H1 (cell line): ENCODE measurements around the gene ATL3. TPM values are rescaled to one million over a fixed set of nuclear protein-coding genes. Genes with fewer than 3 reads are reported as not detected.

Source experiments
- CTCF ChIA-PET: fragments of 300-600 bp; sonication (Branson Sonifier 250); formaldehyde crosslinking; loops from one replicate; lab custom pipeline; 2021; ENCODE audit not compliant: partially characterized antibody; lab: Charles Lee
- POLR2A ChIA-PET: fragments of 300-600 bp; sonication (Branson Sonifier 250); formaldehyde crosslinking; loops from one replicate; lab custom pipeline; 2021; ENCODE audit warnings: inconsistent platforms; ENCODE audit not compliant: partially characterized antibody; lab: Charles Lee
- DNase-seq, 2 experiments: peaks; one replicate each; pipeline versions ENCODE4 v3.0.0 to v3.0.0-alpha.2; 2010 to 2022; ENCODE audit warnings: low spot score in 2 of 2, low read depth in 1 of 2, mixed read lengths in 1 of 2
- FAIRE-seq: peaks from 2 replicates; lab custom pipeline; 2011; peaks lifted over from hg19 to GRCh38; lab: Jason Lieb, UNC
- H2AFZ ChIP-seq: 2 replicates; pipeline ENCODE4 v1.8.1; 2012; ENCODE audit warnings: low read length, inconsistent platforms
- H2AK5ac ChIP-seq: 2 replicates; pipeline ENCODE4 v1.6.1; 2013; ENCODE audit warnings: low read depth, low read length
- H2BK120ac ChIP-seq: replicated peaks from 2 replicates; pipeline ENCODE3; 2013; ENCODE audit warnings: low read depth, low read length, inconsistent platforms
- H2BK12ac ChIP-seq: 2 replicates; pipeline ENCODE4 v1.6.1; 2013; ENCODE audit warnings: low read depth, low read length
- H2BK15ac ChIP-seq: 2 replicates; pipeline ENCODE4 v1.6.1; 2013; ENCODE audit warnings: low read length
- H2BK20ac ChIP-seq: 2 replicates; pipeline ENCODE4 v1.6.1; 2013; ENCODE audit warnings: low read length
- H2BK5ac ChIP-seq: 2 replicates; pipeline ENCODE4 v1.6.1; 2013; ENCODE audit warnings: low read depth, low read length
- H3K14ac ChIP-seq: 2 replicates; pipeline ENCODE4 v1.6.1; 2013; ENCODE audit warnings: inconsistent platforms; ENCODE audit not compliant: insufficient read length
- H3K18ac ChIP-seq: 2 replicates; pipeline ENCODE4 v1.6.1; 2013; ENCODE audit warnings: low read length; ENCODE audit errors: extremely low read depth
- H3K23ac ChIP-seq: 2 replicates; pipeline ENCODE4 v1.6.1; 2013; ENCODE audit warnings: inconsistent platforms; ENCODE audit not compliant: insufficient read length
- H3K23me2 ChIP-seq: 2 replicates; pipeline ENCODE4 v1.6.1; 2013; ENCODE audit warnings: low read depth, low read length
- H3K27ac ChIP-seq: 2 replicates; pipeline ENCODE4 v1.6.1; 2011; ENCODE audit warnings: low read depth, low read length, inconsistent platforms
- H3K27me3 ChIP-seq, 4 experiments: replicated peaks in 1 of 4; 1 replicate in 1 of 4; 2 replicates in 3 of 4; pipeline versions ENCODE4 v1.6.1 to v1.8.1; 2011 to 2013; ENCODE audit warnings: low read length in 3 of 4, mild to moderate bottlenecking in 3 of 4, inconsistent platforms in 2 of 4, mixed read lengths in 2 of 4, moderate library complexity in 1 of 4; ENCODE audit not compliant: control insufficient read depth in 3 of 4, insufficient read depth in 3 of 4; ENCODE audit errors: extremely low read depth in 1 of 4
- H3K36me3 ChIP-seq, 4 experiments: 2 replicates each; pipeline versions ENCODE4 v1.6.1 to v1.8.1; 2011 to 2013; ENCODE audit warnings: mild to moderate bottlenecking in 4 of 4, low read length in 3 of 4, moderate library complexity in 2 of 4, control low read depth in 1 of 4, inconsistent platforms in 1 of 4; ENCODE audit not compliant: insufficient read depth in 4 of 4, control insufficient read depth in 2 of 4
- H3K4ac ChIP-seq: replicated peaks from 2 replicates; pipeline ENCODE3; 2013; ENCODE audit warnings: low read length, low read depth, mixed read lengths, inconsistent platforms; ENCODE audit not compliant: insufficient read length
- H3K4me1 ChIP-seq, 4 experiments: replicated peaks in 1 of 4; 1 replicate in 1 of 4; 2 replicates in 3 of 4; pipeline versions ENCODE4 v1.6.1 to v1.8.1; 2011 to 2013; ENCODE audit warnings: low read length in 3 of 4, inconsistent platforms in 2 of 4, mixed read lengths in 1 of 4; ENCODE audit not compliant: insufficient read depth in 4 of 4, control insufficient read depth in 3 of 4
- H3K4me2 ChIP-seq, 2 experiments: 2 replicates each; pipeline versions ENCODE4 v1.6.1 to v1.8.1; 2011 to 2013; ENCODE audit warnings: low read depth in 2 of 2, low read length in 2 of 2, control low read depth in 1 of 2, inconsistent platforms in 1 of 2, mild to moderate bottlenecking in 1 of 2; ENCODE audit not compliant: insufficient read depth in 1 of 2
- H3K4me3 ChIP-seq, 4 experiments: fragments of 200-600, 300-600 bp in 1 of 4; sonication (generic), shearing (Covaris generic), sonication (Bioruptor Twin) in 1 of 4; 2 replicates each; pipeline versions ENCODE4 v1.5.1 to v1.8.1; 2011 to 2016; ENCODE audit warnings: low read length in 4 of 4, low read depth in 3 of 4, control low read depth in 2 of 4, inconsistent platforms in 2 of 4, mild to moderate bottlenecking in 2 of 4, mixed read lengths in 1 of 4, moderate library complexity in 1 of 4; ENCODE audit not compliant: insufficient read depth in 2 of 4; ENCODE audit errors: extremely low read depth in 1 of 4
- H3K56ac ChIP-seq: replicated peaks from 2 replicates; pipeline ENCODE3; 2013; ENCODE audit warnings: low read depth, mild to moderate bottlenecking, mixed read lengths, low read length, inconsistent platforms; ENCODE audit not compliant: insufficient read length
- H3K79me1 ChIP-seq: 2 replicates; pipeline ENCODE4 v1.6.1; 2013; ENCODE audit warnings: low read depth, low read length, control low read depth
- H3K79me2 ChIP-seq, 2 experiments: 2 replicates each; pipeline versions ENCODE4 v1.6.1 to v1.8.1; 2012 to 2013; ENCODE audit warnings: low read length in 2 of 2, mild to moderate bottlenecking in 2 of 2, inconsistent platforms in 1 of 2; ENCODE audit not compliant: insufficient read depth in 2 of 2, control insufficient read depth in 1 of 2
- H3K9ac ChIP-seq, 4 experiments: replicated peaks in 1 of 4; 1 replicate in 1 of 4; 2 replicates in 3 of 4; pipeline versions ENCODE4 v1.6.1 to v1.8.1; 2011 to 2013; ENCODE audit warnings: low read depth in 3 of 4, low read length in 3 of 4, control low read depth in 2 of 4, mild to moderate bottlenecking in 2 of 4, moderate library complexity in 2 of 4, inconsistent platforms in 1 of 4; ENCODE audit errors: extremely low read depth in 1 of 4
- H3K9me3 ChIP-seq, 2 experiments: 2 replicates each; pipeline versions ENCODE4 v1.6.1 to v1.8.1; 2012 to 2013; ENCODE audit warnings: mild to moderate bottlenecking in 2 of 2, moderate library complexity in 2 of 2, control low read depth in 1 of 2, inconsistent platforms in 1 of 2, low read depth in 1 of 2, low read length in 1 of 2, mixed read lengths in 1 of 2; ENCODE audit not compliant: insufficient read depth in 2 of 2
- H4K20me1 ChIP-seq, 2 experiments: replicated peaks in 1 of 2; 2 replicates each; pipeline versions ENCODE3 to v1.8.1; 2011 to 2013; ENCODE audit warnings: inconsistent platforms in 2 of 2, low read length in 2 of 2, mild to moderate bottlenecking in 1 of 2; ENCODE audit not compliant: insufficient read depth in 2 of 2, control insufficient read depth in 1 of 2
- H4K5ac ChIP-seq: 2 replicates; pipeline ENCODE4 v1.6.1; 2013; ENCODE audit warnings: low read length, low read depth, mixed read lengths, inconsistent platforms; ENCODE audit not compliant: insufficient read length
- H4K8ac ChIP-seq: 2 replicates; pipeline ENCODE4 v1.8.0; 2013; ENCODE audit warnings: mild to moderate bottlenecking, moderate library complexity, low read length, inconsistent platforms; ENCODE audit not compliant: insufficient read depth; ENCODE audit errors: extremely low read depth
- H4K91ac ChIP-seq: replicated peaks from 2 replicates; pipeline ENCODE3; 2013; ENCODE audit warnings: low read length, mixed read lengths, inconsistent platforms; ENCODE audit not compliant: insufficient read length
- CHD2 ChIP-seq: IDR thresholded peaks from 2 replicates; pipeline ENCODE4 v1.6.1; 2012; ENCODE audit warnings: low read length, improper control_type of control experiment
- GABPA ChIP-seq: IDR thresholded peaks from 2 replicates; pipeline ENCODE4 v1.6.1; 2011; ENCODE audit warnings: mild to moderate bottlenecking, low read length, moderate library complexity, borderline replicate concordance; ENCODE audit not compliant: insufficient read depth
- KDM5A ChIP-seq: fragments of 200-600 bp; IDR thresholded peaks from 2 replicates; pipeline ENCODE4 v1.7.1; 2012; ENCODE audit warnings: mild to moderate bottlenecking, low read length, inconsistent platforms, mixed read lengths
- NANOG ChIP-seq: IDR thresholded peaks from 2 replicates; pipeline ENCODE4 v1.6.1; 2011; ENCODE audit warnings: low read length, low read depth, mild to moderate bottlenecking, inconsistent platforms; ENCODE audit not compliant: insufficient read depth, poor library complexity, severe bottlenecking
- SAP30 ChIP-seq: fragments of 300-600 bp; sonication (generic); IDR thresholded peaks from 2 replicates; pipeline ENCODE4 v1.7.1; 2012; ENCODE audit warnings: low read length, moderate library complexity, mild to moderate bottlenecking, inconsistent platforms; ENCODE audit not compliant: insufficient read depth, insufficient replicate concordance
- WGBS, 2 experiments: shearing (Covaris generic) in 1 of 2; methylation state at CpG; one replicate each; pipeline versions ENCODE4 v1.1.6 to v1.1.7; 2013 to 2015; ENCODE audit warnings: low lambda C conversion rate in 2 of 2, mixed read lengths in 2 of 2, inconsistent platforms in 1 of 2, low coverage in 1 of 2, missing lambda C conversion rate in 1 of 2; ENCODE audit not compliant: insufficient replicate concordance in 2 of 2, insufficient coverage in 1 of 2, insufficient read length in 1 of 2; ENCODE audit errors: extremely low coverage in 1 of 2, missing lambda C conversion rate in 1 of 2; 5-methylcytosine and 5-hydroxymethylcytosine counted together
- polyA plus RNA-seq, 7 experiments: library from polyadenylated mRNA; depleted of rRNA in 3 of 7; stranded (reverse) in 5 of 7; unstranded in 2 of 7; fragments of >200 nt in 5 of 7; fragments of 200-250 nt in 2 of 7; gene quantifications; 1 replicate in 5 of 7; 2 replicates in 1 of 7; 4 replicates in 1 of 7; pipeline versions ENCODE4 v1.2.1 to v1.2.3, GENCODE V29; 2011 to 2013; ENCODE audit warnings: missing spikeins in 2 of 7, mixed read lengths in 2 of 7
- total RNA-seq: library from RNA; stranded (reverse); fragmentation: NEBNext Ultra II Directional; extraction: Animal tissue kit (Norgen Biotek cat#: 25700); gene quantifications from 2 replicates; pipeline ENCODE4 v1.2.1, GENCODE V29; 2021

ATL3 gene
- total and polyA plus RNA-seq, 2 of the 8 experiments (the other 6 are each of a cell fraction or from before 2014, with no cell fraction given), result 7.8 to 24.5 TPM

DNA sequence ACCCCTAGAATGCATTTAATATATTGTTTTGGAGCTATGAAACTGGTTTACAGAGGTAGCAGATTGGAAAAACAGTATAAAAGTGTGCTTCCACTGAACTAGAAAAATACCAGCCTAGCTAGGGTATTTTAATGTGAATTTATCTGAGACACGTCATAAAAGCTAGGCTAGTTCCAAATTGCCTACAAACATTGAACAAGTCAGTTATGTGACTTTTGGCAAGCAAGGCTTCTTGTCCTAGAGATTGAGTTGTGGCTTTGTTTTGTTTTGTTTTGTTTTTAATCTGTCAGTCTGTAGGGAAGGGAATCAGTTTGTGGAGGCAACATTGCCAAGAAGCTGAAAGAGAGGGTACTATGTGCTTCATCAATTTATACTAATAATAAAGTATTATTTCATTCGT lies 34.4 kb upstream of the ATL3 start:
- no peaks in the 10 kb centered on the region for H3K9me3 ChIP-seq
- no peaks in the 10 kb centered on the region; a peak in 1 of 8 replicates for H3K36me3 ChIP-seq
- no peak overlapping the region for H3K4me2 ChIP-seq
- H3K23me2 ChIP-seq, result no peaks in the 10 kb centered on the region
- no peak overlapping the region for H3K23ac ChIP-seq
- H3K4ac ChIP-seq, result no peak overlapping the region
- DNase-seq, result no peak
- no peak for TF ChIP-seq SAP30
- TF ChIP-seq NANOG, result no peak
- no peak for TF ChIP-seq GABPA
- no peak for TF ChIP-seq CHD2
- no peak for TF ChIP-seq KDM5A
- no peak overlapping the region for H2AK5ac ChIP-seq
- 84% methylated on average over 2 of the region's 2 CpGs; no CpG with 5 or more reads in 1 of the 2 experiments for WGBS, 2 experiments
- H3K9ac ChIP-seq, result no peak overlapping the region
- H4K20me1 ChIP-seq, result peaks cover 9% of the 10 kb centered on the region in 2 experiments
- no peaks in the 10 kb centered on the region for H3K4me1 ChIP-seq
- FAIRE-seq, result no peak
- no peaks in the 10 kb centered on the region for H3K27me3 ChIP-seq
- peaks cover 5 to 91% of the 10 kb centered on the region in 2 experiments for H3K79me2 ChIP-seq
- H2BK5ac ChIP-seq, result no peak overlapping the region
- no peak overlapping the region for H2BK15ac ChIP-seq
- H4K5ac ChIP-seq, result no peak overlapping the region
- no peaks in the 10 kb centered on the region; the same call in 1 of the 2 replicates for H3K79me1 ChIP-seq
- no peak overlapping the region for H2AFZ ChIP-seq
- H3K27ac ChIP-seq, result no peak overlapping the region
- H3K18ac ChIP-seq, result no peak overlapping the region
- CTCF ChIA-PET, result interaction anchor here (0.7 to 1.5 kb wide), 5 partner anchors 10 to 66 kb away, joined by 3 to 4 read pairs (median 3); no protein-coding TSS in a partner anchor
- no peak overlapping the region for H2BK120ac ChIP-seq
- H4K8ac ChIP-seq, result no peak overlapping the region
- H3K56ac ChIP-seq, result no peak overlapping the region
- no peak overlapping the region for H2BK20ac ChIP-seq
- no peak overlapping the region for H3K14ac ChIP-seq
- no peak overlapping the region for H3K4me3 ChIP-seq
- POLR2A ChIA-PET, result no interaction called here
- H4K91ac ChIP-seq, result no peak overlapping the region
- no peak overlapping the region for H2BK12ac ChIP-seq
